Activated CD4-positive, alpha-beta memory T cell treated with anti-CD3 and anti-CD28 coated beads for 36 hours (primary cell): ENCODE measurements around the gene SEMA5B. TPM values are rescaled to one million over a fixed set of nuclear protein-coding genes. Genes with fewer than 3 reads are reported as not detected.

Source experiments
- CTCF ChIA-PET: fragments of 350-600 bp; sonication (Branson Sonifier 250); formaldehyde crosslinking; loops from one replicate; lab custom pipeline; 2021; ENCODE audit warnings: antibody characterized with exemption, inconsistent platforms; lab: Charles Lee
- POLR2A ChIA-PET: fragments of 350-600 bp; sonication (Branson Sonifier 250); formaldehyde crosslinking; loops from one replicate; lab custom pipeline; 2021; ENCODE audit warnings: antibody characterized with exemption; lab: Charles Lee
- DNase-seq: peaks from one replicate; pipeline ENCODE4 v3.0.0-alpha.2; 2020
- H3K27ac Mint-ChIP-seq: one replicate; pipeline ENCODE4 v1.8.0; 2021; ENCODE audit warnings: mixed read lengths
- H3K27me3 Mint-ChIP-seq: one replicate; pipeline ENCODE4 v1.8.0; 2021; ENCODE audit warnings: mixed read lengths
- H3K36me3 Mint-ChIP-seq: one replicate; pipeline ENCODE4 v1.8.0; 2021; ENCODE audit warnings: mixed read lengths
- H3K4me1 Mint-ChIP-seq: one replicate; pipeline ENCODE4 v1.8.0; 2021; ENCODE audit warnings: low read depth, mixed read lengths
- H3K4me3 Mint-ChIP-seq: one replicate; pipeline ENCODE4 v1.8.0; 2021; ENCODE audit warnings: mild to moderate bottlenecking, mixed read lengths
- H3K9me3 Mint-ChIP-seq: one replicate; pipeline ENCODE4 v1.8.0; 2021; ENCODE audit warnings: mixed read lengths
- intact Hi-C: fragments of 100-400 bp; cut with micrococcal nuclease; formaldehyde crosslinking; loops from one replicate; pipeline ENCODE4 v1.15.1; 2023
- total RNA-seq, 2 experiments: library from RNA; stranded (reverse); gene quantifications; one replicate each; pipeline ENCODE4 v1.2.3, GENCODE V29; 2021

SEMA5B gene
- total RNA-seq, 2 experiments from 2014 or later, result not detected

DNA sequence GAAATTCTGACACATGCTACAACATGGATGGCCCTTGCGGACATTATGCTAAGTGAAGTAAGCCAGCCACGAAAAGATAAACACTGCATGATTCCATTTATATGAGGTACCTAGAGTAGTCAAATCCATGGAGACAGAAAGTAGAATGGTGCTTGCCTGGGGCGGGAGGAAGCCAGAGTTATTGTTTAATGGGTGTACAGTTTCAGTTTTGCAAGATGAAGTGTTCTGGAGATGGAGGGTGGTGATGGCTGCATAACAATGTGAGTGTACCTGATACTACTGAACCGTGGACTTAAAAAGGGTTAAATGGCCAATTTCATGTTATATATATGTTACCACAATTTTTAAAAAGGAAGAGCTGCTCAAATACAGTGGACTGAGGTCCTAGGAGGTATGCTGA is 66.9 kb downstream of the SEMA5B start:
- peaks cover 2% of the 10 kb centered on the region for H3K27me3 Mint-ChIP-seq
- H3K9me3 Mint-ChIP-seq, result no peaks in the 10 kb centered on the region
- no peak overlapping the region for H3K27ac Mint-ChIP-seq
- H3K4me1 Mint-ChIP-seq, result no peaks in the 10 kb centered on the region
- ChIA-PET POLR2A (no interaction called here), CTCF (no interaction called here)
- H3K4me3 Mint-ChIP-seq, result no peak overlapping the region
- no peak for DNase-seq
- intact Hi-C loops, result no loop called here
- H3K36me3 Mint-ChIP-seq, result no peaks in the 10 kb centered on the region

DNA sequence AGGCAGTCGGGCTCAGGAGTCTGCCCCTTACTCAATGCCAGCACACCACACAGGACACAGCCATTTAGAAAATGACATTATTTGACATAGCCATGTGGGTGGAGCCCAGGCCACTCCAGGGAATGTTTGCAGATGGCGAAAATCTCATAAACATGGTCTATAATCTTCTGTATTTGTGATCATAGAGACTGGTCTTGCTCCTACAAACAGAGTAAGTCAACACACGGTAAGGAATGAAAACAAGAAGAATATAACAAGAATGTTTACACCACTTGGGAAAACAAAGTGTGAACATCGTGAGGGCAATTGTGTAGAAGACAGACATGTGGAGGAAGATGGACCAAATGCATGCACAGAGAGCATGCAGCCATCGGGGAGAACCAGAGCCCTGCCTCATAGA is 68.2 kb downstream of the SEMA5B start:
- intact Hi-C loops, result no loop called here
- Mint-ChIP-seq H3K27me3 (peaks cover 2% of the 10 kb centered on the region), H3K9me3 (no peaks in the 10 kb centered on the region), H3K4me1 (no peaks in the 10 kb centered on the region), H3K36me3 (no peaks in the 10 kb centered on the region), H3K4me3 (no peak overlapping the region), H3K27ac (no peak overlapping the region)
- ChIA-PET POLR2A (no interaction called here), CTCF (no interaction called here)
- no peak for DNase-seq

DNA sequence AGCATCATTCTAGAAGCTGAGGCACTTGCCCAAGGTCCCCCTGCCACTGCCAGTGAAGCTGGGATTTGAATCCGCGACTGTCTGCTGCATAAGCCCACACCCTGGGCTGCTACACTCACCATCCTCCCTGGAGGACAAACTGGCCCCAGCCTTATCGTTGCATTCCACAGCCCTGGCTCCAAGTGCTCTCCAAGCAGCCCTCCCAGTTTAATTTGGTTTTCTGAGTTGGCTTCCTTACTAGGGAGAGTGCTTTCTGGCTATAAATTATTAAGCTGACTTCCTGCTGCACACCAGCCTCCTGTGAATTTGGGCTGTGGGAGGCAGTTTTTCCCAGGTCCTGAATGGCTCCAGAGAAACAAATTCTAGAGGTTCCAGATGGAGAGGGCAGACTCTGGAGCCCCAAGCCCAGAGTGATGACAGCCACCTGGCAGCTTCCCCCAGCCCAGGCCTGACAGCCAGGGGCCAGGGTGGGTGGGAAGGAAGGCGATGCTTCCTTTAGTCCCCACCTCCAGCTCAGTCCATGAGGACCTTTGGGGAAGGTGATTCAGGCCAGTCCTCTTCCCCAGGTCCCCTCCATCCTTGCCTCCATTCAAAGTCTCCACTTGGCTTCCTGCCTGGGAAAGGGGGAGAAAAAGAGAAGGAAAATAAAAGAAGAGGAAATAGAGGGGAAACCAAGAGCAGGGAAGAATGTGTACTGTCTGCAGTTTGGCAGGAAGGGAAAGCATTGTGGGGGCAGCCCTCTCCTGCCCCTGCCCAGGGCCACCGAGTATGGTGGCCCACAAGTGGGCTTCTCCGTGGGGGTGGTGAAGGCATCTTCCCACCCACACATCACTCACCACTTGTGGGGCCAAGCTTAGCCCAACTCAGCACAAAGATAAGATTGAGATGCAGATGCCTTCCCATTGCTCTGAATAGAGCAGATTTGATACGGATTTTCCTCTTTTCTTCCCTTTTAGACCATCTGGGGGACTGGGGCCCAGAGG is 69.6 kb downstream of the SEMA5B start:
- CTCF ChIA-PET, result interaction anchor here (1.1 kb wide), 1 partner anchor 15 kb away, joined by 3 read pairs; no protein-coding TSS in a partner anchor
- intact Hi-C loops, result no loop called here
- Mint-ChIP-seq H3K27me3 (peaks cover 2% of the 10 kb centered on the region), H3K4me1 (no peaks in the 10 kb centered on the region), H3K9me3 (no peaks in the 10 kb centered on the region), H3K27ac (no peak overlapping the region), H3K36me3 (no peaks in the 10 kb centered on the region), H3K4me3 (no peak overlapping the region)
- POLR2A ChIA-PET, result no interaction called here
- DNase-seq, result no peak

DNA sequence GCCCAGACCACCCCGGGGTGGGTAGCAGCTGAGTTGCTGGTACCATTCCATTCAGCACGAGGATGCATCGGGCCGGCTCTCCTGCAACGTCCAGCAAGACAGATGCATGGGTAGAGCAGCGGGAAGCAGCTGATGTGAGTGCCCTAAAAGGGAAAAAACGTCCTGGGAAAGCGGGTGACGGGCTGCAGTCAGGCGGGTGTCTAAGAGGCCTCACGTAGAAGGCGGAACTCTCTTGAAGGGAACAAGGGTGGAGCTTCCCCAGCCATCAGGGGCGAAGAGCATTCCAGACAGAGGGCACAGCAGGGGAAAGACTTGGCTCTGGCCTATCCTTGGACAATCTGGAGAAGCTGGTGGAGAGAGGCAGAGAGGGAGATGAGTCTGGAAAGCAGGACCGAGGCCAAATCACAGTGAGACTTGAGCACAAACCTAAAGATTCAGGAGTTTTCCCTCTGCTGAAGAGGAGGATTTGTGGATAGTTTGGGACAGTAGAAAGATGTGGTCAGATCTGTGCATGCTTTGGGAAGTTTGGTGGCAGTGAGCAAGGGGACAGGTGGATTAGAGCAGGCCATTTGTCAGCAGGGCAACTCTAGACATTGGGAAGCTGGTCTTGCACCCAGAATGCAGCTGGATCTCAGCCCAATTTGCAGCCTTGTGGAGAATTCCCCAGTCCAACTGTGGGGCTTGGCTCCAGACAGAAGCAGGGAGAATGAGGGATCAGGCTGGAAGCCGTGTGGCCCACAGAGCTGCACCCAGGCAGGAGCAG is 70.7 kb downstream of the SEMA5B start:
- H3K4me3 Mint-ChIP-seq, result no peak overlapping the region
- ChIA-PET CTCF (interaction anchor here (1.1 kb wide), 1 partner anchor 14 kb away, joined by 3 read pairs; no protein-coding TSS in a partner anchor), POLR2A (no interaction called here)
- H3K4me1 Mint-ChIP-seq, result no peaks in the 10 kb centered on the region
- peaks cover 2% of the 10 kb centered on the region for H3K27me3 Mint-ChIP-seq
- DNase-seq, result no peak
- no peaks in the 10 kb centered on the region for H3K9me3 Mint-ChIP-seq
- intact Hi-C loops, result no loop called here
- no peaks in the 10 kb centered on the region for H3K36me3 Mint-ChIP-seq
- H3K27ac Mint-ChIP-seq, result no peak overlapping the region

GRCh38 chr3:122955916-122956692 is 71.5 kb downstream of the SEMA5B start:
- Mint-ChIP-seq H3K4me1 (no peaks in the 10 kb centered on the region), H3K9me3 (no peaks in the 10 kb centered on the region), H3K27me3 (peaks cover 2% of the 10 kb centered on the region), H3K27ac (no peak overlapping the region), H3K36me3 (no peaks in the 10 kb centered on the region), H3K4me3 (no peak overlapping the region)
- intact Hi-C loops, result no loop called here
- no peak for DNase-seq
- ChIA-PET POLR2A (interaction anchor here (0.6 kb wide), 1 partner anchor 174 kb away, joined by 3 read pairs; no protein-coding TSS in a partner anchor), CTCF (no interaction called here)

GRCh38 chr3:122952520-122952919 is 75.0 kb downstream of the SEMA5B start:
- ChIA-PET POLR2A (no interaction called here), CTCF (no interaction called here)

GRCh38 chr3:122948408-122948807 is 79.2 kb downstream of the SEMA5B start:
- no peaks in the 10 kb centered on the region for H3K9me3 Mint-ChIP-seq
- H3K27me3 Mint-ChIP-seq, result no peaks in the 10 kb centered on the region
- intact Hi-C loops, result loop anchor here (10.0 kb wide), 1 partner anchor 194 kb away; no protein-coding TSS in a partner anchor
- ChIA-PET CTCF (interaction anchor here (0.9 kb wide), 1 partner anchor 13 kb away, joined by 3 read pairs; no protein-coding TSS in a partner anchor), POLR2A (no interaction called here)
- H3K4me3 Mint-ChIP-seq, result no peak overlapping the region
- no peaks in the 10 kb centered on the region for H3K36me3 Mint-ChIP-seq
- no peak overlapping the region for H3K27ac Mint-ChIP-seq
- DNase-seq, result no peak
- no peaks in the 10 kb centered on the region for H3K4me1 Mint-ChIP-seq

More at GRCh38 chr3:122952520-122952919, 75.0 kb downstream of the SEMA5B start:
- no peak overlapping the region for H3K4me3 Mint-ChIP-seq
- no peaks in the 10 kb centered on the region for H3K36me3 Mint-ChIP-seq
- H3K27me3 Mint-ChIP-seq, result no peaks in the 10 kb centered on the region
- no peaks in the 10 kb centered on the region for H3K4me1 Mint-ChIP-seq
- no peak for DNase-seq
- no peak overlapping the region for H3K27ac Mint-ChIP-seq
- H3K9me3 Mint-ChIP-seq, result no peaks in the 10 kb centered on the region
- intact Hi-C loops, result no loop called here

DNA sequence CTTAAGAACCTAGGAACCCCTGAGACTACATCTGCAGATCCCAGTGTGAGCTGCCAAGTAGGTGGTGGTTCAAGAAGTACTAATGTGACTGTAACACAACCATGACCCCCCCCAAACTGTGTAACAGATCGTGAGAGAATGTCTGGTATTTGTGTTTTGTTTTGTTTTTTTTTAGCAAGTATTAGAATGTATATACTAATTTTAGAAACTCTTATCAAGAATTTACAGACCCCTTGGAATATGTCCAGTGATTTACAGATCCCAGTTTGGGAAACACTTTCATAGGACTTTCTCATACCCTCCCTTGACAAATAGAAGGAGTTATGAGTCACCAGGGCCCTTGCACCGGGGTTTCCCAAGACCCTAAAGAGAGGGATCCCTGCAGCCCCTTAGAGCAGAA is 79.8 kb downstream of the SEMA5B start:
- no peak for DNase-seq
- ChIA-PET POLR2A (no interaction called here), CTCF (no interaction called here)
- H3K9me3 Mint-ChIP-seq, result no peaks in the 10 kb centered on the region
- no peaks in the 10 kb centered on the region for H3K27me3 Mint-ChIP-seq
- H3K4me3 Mint-ChIP-seq, result no peak overlapping the region
- no peaks in the 10 kb centered on the region for H3K36me3 Mint-ChIP-seq
- intact Hi-C loops, result loop anchor here (10.0 kb wide), 1 partner anchor 193 kb away; no protein-coding TSS in a partner anchor
- H3K27ac Mint-ChIP-seq, result no peak overlapping the region
- no peaks in the 10 kb centered on the region for H3K4me1 Mint-ChIP-seq

DNA sequence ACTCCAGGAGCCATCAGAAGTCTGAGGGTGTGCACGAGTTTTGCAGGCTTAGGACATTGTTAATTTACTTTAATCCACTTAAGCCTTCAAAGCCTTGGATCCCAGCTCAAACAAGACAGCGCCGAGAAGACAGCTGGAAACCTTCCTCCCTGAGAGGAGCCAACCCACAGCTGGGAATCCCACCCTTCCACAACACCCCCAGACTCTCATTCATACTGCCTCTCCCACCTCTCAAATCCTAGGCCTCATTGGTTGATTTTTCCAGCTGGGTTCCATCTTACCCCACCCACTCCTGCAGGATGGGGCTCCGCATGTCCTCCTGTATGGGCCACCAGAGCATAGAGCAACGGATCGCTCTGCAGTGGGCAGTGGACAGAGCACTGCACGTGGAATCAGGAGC is 80.4 kb downstream of the SEMA5B start:
- CTCF ChIA-PET, result no interaction called here
- Mint-ChIP-seq H3K4me1 (no peaks in the 10 kb centered on the region), H3K9me3 (no peaks in the 10 kb centered on the region), H3K27ac (no peak overlapping the region), H3K27me3 (no peaks in the 10 kb centered on the region), H3K4me3 (no peak overlapping the region), H3K36me3 (no peaks in the 10 kb centered on the region)
- intact Hi-C loops, result loop anchor here (10.0 kb wide), 1 partner anchor 192 kb away; no protein-coding TSS in a partner anchor
- no peak for DNase-seq
- POLR2A ChIA-PET, result no interaction called here

DNA sequence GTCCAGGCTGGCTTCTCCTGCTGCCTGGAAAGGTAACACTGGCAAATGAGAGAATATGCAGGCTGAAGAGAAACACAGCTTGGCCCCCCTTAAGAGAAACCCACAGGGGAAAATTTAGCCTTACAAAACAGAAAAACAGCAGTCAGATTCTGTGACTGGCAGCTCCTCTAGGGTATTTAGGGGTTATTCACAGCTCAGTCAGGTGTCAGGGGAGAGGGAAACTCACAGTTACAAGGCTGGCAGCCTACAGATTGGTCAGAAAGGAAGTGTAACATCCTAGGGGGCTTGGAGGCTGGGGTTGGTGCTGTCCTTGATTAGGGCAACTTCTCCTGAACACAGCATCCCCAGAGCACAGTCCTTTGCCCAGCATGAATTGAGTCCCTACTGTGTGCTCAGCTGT is 81.4 kb downstream of the SEMA5B start:
- no peaks in the 10 kb centered on the region for H3K36me3 Mint-ChIP-seq
- H3K27me3 Mint-ChIP-seq, result no peaks in the 10 kb centered on the region
- POLR2A ChIA-PET, result no interaction called here
- CTCF ChIA-PET, result no interaction called here
- no peak overlapping the region for H3K4me3 Mint-ChIP-seq
- DNase-seq, result no peak
- H3K27ac Mint-ChIP-seq, result no peak overlapping the region
- H3K4me1 Mint-ChIP-seq, result no peaks in the 10 kb centered on the region
- H3K9me3 Mint-ChIP-seq, result no peaks in the 10 kb centered on the region
- intact Hi-C loops, result loop anchor here (10.0 kb wide), 1 partner anchor 191 kb away; no protein-coding TSS in a partner anchor

DNA sequence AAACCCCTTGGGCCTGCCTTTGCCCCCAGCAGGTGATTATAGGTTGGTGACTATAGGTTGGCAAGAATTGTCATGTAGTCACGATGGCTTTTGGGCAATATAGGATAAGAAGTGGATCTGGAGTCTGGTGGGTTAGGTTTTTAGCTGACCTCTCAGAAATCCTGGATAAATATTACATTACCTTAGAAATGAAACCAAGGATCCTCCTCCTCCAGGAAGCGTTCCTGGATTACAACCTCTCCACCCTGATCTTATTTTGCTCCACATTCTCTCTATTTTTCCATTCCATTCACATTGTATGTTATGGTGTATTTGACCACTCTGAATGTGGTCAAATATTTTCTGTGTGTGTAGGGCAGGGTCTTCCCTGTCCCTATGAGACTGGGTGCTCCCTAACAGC is 82.3 kb downstream of the SEMA5B start:
- no peak for DNase-seq
- intact Hi-C loops, result loop anchor here (10.0 kb wide), 1 partner anchor 190 kb away; no protein-coding TSS in a partner anchor
- H3K27me3 Mint-ChIP-seq, result no peaks in the 10 kb centered on the region
- no peaks in the 10 kb centered on the region for H3K9me3 Mint-ChIP-seq
- H3K4me1 Mint-ChIP-seq, result peaks cover 5% of the 10 kb centered on the region
- CTCF ChIA-PET, result no interaction called here
- H3K4me3 Mint-ChIP-seq, result no peak overlapping the region
- no peak overlapping the region for H3K27ac Mint-ChIP-seq
- POLR2A ChIA-PET, result no interaction called here
- H3K36me3 Mint-ChIP-seq, result no peaks in the 10 kb centered on the region
